RWPE1 (cell line): ENCODE measurements around the gene GRK1.

Source experiments
- CTCF ChIA-PET: fragments of 350-600 bp; sonication (Branson Sonifier 250); formaldehyde crosslinking; extraction: SDS; loops from one replicate; lab custom pipeline; 2021; lab: Yijun Ruan, JAX
- POLR2A ChIA-PET: fragments of 400-600 bp; formaldehyde crosslinking; extraction: SDS; loops from one replicate; lab custom pipeline; 2020; ENCODE audit warnings: antibody characterized with exemption; ENCODE audit not compliant: low non-redundant PET; lab: Yijun Ruan, JAX
- DNase-seq: peaks from one replicate; pipeline ENCODE4 v3.0.0; 2012; ENCODE audit warnings: low spot score
- H3K27ac ChIP-seq: fragments of 450-650 bp; 2 replicates; pipeline ENCODE4 v1.5.1; 2017
- CTCF ChIP-seq: fragments of 450-650 bp; conservative IDR thresholded peaks from 2 replicates; pipeline ENCODE4 v1.5.1; 2017; ENCODE audit warnings: low read depth, mild to moderate bottlenecking

Gene GRK1

GRCh38 chr13:113663934-113664333 lies 3.1 kb upstream of the GRK1 start:
- CTCF ChIA-PET, result no interaction called here
- H3K27ac ChIP-seq, result no peak overlapping the region
- POLR2A ChIA-PET, result no interaction called here
- no peak for DNase-seq
- TF ChIP-seq CTCF, result no peak

GRCh38 chr13:113664751-113665596 lies 2.0 kb upstream of the GRK1 start:
- no peak for DNase-seq
- H3K27ac ChIP-seq, result no peak overlapping the region
- no peak for TF ChIP-seq CTCF
- ChIA-PET CTCF (interaction anchor here (1.1 kb wide), 1 partner anchor 60 kb away, joined by 3 read pairs; no protein-coding TSS in a partner anchor), POLR2A (no interaction called here)

- no peak for TF ChIP-seq CTCF
- POLR2A ChIA-PET, result no interaction called here
These were observed 1.3 kb upstream of the GRK1 start for GRCh38 chr13:113665597-113666328.

GRCh38 chr13:113666329-113666670 lies 719 bp upstream of the GRK1 start:
- DNase-seq, result no peak
- CTCF ChIA-PET, result interaction anchor here (0.7 kb wide), 1 partner anchor 208 kb away, joined by 4 read pairs; no protein-coding TSS in a partner anchor
- TF ChIP-seq CTCF, result no peak
- POLR2A ChIA-PET, result no interaction called here
- H3K27ac ChIP-seq, result no peak overlapping the region

More at GRCh38 chr13:113665597-113666328, 1.3 kb upstream of the GRK1 start:
- H3K27ac ChIP-seq, result no peak overlapping the region
- CTCF ChIA-PET, result interaction anchor here (0.7 to 1.1 kb wide), 2 partner anchors 59 to 208 kb away, joined by 3 to 4 read pairs; no protein-coding TSS in a partner anchor
- DNase-seq, result no peak

GRCh38 chr13:113667771-113668490 lies 912 bp downstream of the GRK1 start:
- no peak for DNase-seq
- no peak for TF ChIP-seq CTCF
- CTCF ChIA-PET, result interaction anchor here (0.6 to 1.1 kb wide), 2 partner anchors 57 to 77 kb away, joined by 3 to 4 read pairs; no protein-coding TSS in a partner anchor
- POLR2A ChIA-PET, result no interaction called here
- no peak overlapping the region for H3K27ac ChIP-seq

GRCh38 chr13:113668491-113668971 lies 1.5 kb downstream of the GRK1 start:
- ChIA-PET CTCF (interaction anchor here (1.1 kb wide), 1 partner anchor 56 kb away, joined by 4 read pairs; no protein-coding TSS in a partner anchor), POLR2A (no interaction called here)
- DNase-seq, result no peak
- H3K27ac ChIP-seq, result no peak overlapping the region
- TF ChIP-seq CTCF, result no peak
